Activated T-helper 17 cell treated with anti-CD3 and anti-CD28 coated beads, Interleukin-2, amount 50 U/mL, for 72 hours (primary cell): ENCODE measurements around the gene EEIG1. TPM values are rescaled to one million over a fixed set of nuclear protein-coding genes. Genes with fewer than 3 reads are reported as not detected.

Source experiments
- ATAC-seq: fragments of 150-1000 bp; cut with Tn5 transposase; replicated peaks from 2 replicates; pipeline ENCODE4 v1.10.0; 2021; ENCODE audit warnings: mild to moderate bottlenecking, moderate library complexity
- H3K27ac Mint-ChIP-seq: one replicate; pipeline ENCODE4 v1.8.0; 2022; ENCODE audit warnings: mixed read lengths
- H3K27me3 Mint-ChIP-seq: one replicate; pipeline ENCODE4 v1.8.0; 2022; ENCODE audit warnings: mixed read lengths
- H3K36me3 Mint-ChIP-seq: one replicate; pipeline ENCODE4 v1.8.0; 2022; ENCODE audit warnings: low read depth, mild to moderate bottlenecking, mixed read lengths
- H3K4me1 Mint-ChIP-seq: one replicate; pipeline ENCODE4 v1.8.0; 2022; ENCODE audit warnings: mixed read lengths
- H3K4me3 Mint-ChIP-seq: one replicate; pipeline ENCODE4 v1.8.0; 2022; ENCODE audit warnings: mild to moderate bottlenecking, mixed read lengths
- H3K9me3 Mint-ChIP-seq: one replicate; pipeline ENCODE4 v1.8.0; 2022; ENCODE audit warnings: mixed read lengths
- total RNA-seq, 2 donors: library from RNA; stranded (reverse); gene quantifications; one replicate each; pipeline ENCODE4 v1.2.3, GENCODE V29; 2022

Gene EEIG1
- total RNA-seq, 2 donors from 2014 or later: 29.6 to 37.8 TPM

GRCh38 chr9:127974001-127974768 is 6.6 kb downstream of the EEIG1 start:
- peaks cover 64% of the 10 kb centered on the region for H3K4me1 Mint-ChIP-seq
- ATAC-seq: no peak
- H3K36me3 Mint-ChIP-seq: peaks cover 13% of the 10 kb centered on the region
- no peaks in the 10 kb centered on the region for H3K27me3 Mint-ChIP-seq
- peak overlapping the region; percentile 90 for H3K27ac Mint-ChIP-seq
- no peaks in the 10 kb centered on the region for H3K9me3 Mint-ChIP-seq
- peak overlapping the region; percentile 96 for H3K4me3 Mint-ChIP-seq

- Mint-ChIP-seq H3K4me1 (peaks cover 67% of the 10 kb centered on the region), H3K27me3 (no peaks in the 10 kb centered on the region), H3K27ac (peak overlapping the region; percentile 90), H3K4me3 (peak overlapping the region; percentile 96), H3K9me3 (no peaks in the 10 kb centered on the region), H3K36me3 (peaks cover 8% of the 10 kb centered on the region)
- ATAC-seq: no peak
Observed at GRCh38 chr9:127973169-127974000, 7.4 kb downstream of the EEIG1 start.

- ATAC-seq: no peak
- no peaks in the 10 kb centered on the region for H3K9me3 Mint-ChIP-seq
- peaks cover 77% of the 10 kb centered on the region for H3K4me1 Mint-ChIP-seq
- peaks cover 8% of the 10 kb centered on the region for H3K36me3 Mint-ChIP-seq
- no peaks in the 10 kb centered on the region for H3K27me3 Mint-ChIP-seq
- peak overlapping the region; percentile 90 for H3K27ac Mint-ChIP-seq
- peak overlapping the region; percentile 96 for H3K4me3 Mint-ChIP-seq
Observed at GRCh38 chr9:127972236-127972871, 8.4 kb downstream of the EEIG1 start.

GRCh38 chr9:127971357-127972235 is 9.2 kb downstream of the EEIG1 start:
- H3K4me3 Mint-ChIP-seq: peak overlapping the region; percentile 96
- H3K27ac Mint-ChIP-seq: peak overlapping the region; percentile 90
- H3K9me3 Mint-ChIP-seq: no peaks in the 10 kb centered on the region
- ATAC-seq: peak; percentile 20
- no peaks in the 10 kb centered on the region for H3K27me3 Mint-ChIP-seq
- H3K4me1 Mint-ChIP-seq: peaks cover 82% of the 10 kb centered on the region
- peaks cover 8% of the 10 kb centered on the region for H3K36me3 Mint-ChIP-seq

GRCh38 chr9:127970401-127971313 is 10.1 kb downstream of the EEIG1 start:
- Mint-ChIP-seq H3K9me3 (no peaks in the 10 kb centered on the region), H3K4me1 (peaks cover 73% of the 10 kb centered on the region), H3K4me3 (peak overlapping the region; percentile 96), H3K36me3 (peaks cover 8% of the 10 kb centered on the region), H3K27me3 (no peaks in the 10 kb centered on the region), H3K27ac (peak overlapping the region; percentile 90)
- ATAC-seq: peak; percentile 90

GRCh38 chr9:127968700-127969383 is 11.9 kb downstream of the EEIG1 start:
- ATAC-seq: no peak
- peak overlapping the region; percentile 90 for H3K27ac Mint-ChIP-seq
- H3K4me1 Mint-ChIP-seq: peaks cover 64% of the 10 kb centered on the region
- H3K36me3 Mint-ChIP-seq: peaks cover 8% of the 10 kb centered on the region
- peak overlapping the region; percentile 96 for H3K4me3 Mint-ChIP-seq
- H3K9me3 Mint-ChIP-seq: no peaks in the 10 kb centered on the region
- H3K27me3 Mint-ChIP-seq: no peaks in the 10 kb centered on the region

- Mint-ChIP-seq H3K4me3 (peak overlapping the region; percentile 96), H3K27me3 (no peaks in the 10 kb centered on the region), H3K9me3 (no peaks in the 10 kb centered on the region), H3K27ac (peak overlapping the region; percentile 90), H3K36me3 (peaks cover 8% of the 10 kb centered on the region), H3K4me1 (peaks cover 64% of the 10 kb centered on the region)
- peak; percentile 34 for ATAC-seq
Observed at GRCh38 chr9:127968042-127968441, 12.7 kb downstream of the EEIG1 start.

GRCh38 chr9:127967151-127967809 is 13.5 kb downstream of the EEIG1 start:
- ATAC-seq: no peak
- H3K27me3 Mint-ChIP-seq: no peaks in the 10 kb centered on the region
- H3K27ac Mint-ChIP-seq: peak overlapping the region; percentile 90
- peak overlapping the region; percentile 96 for H3K4me3 Mint-ChIP-seq
- no peaks in the 10 kb centered on the region for H3K9me3 Mint-ChIP-seq
- H3K4me1 Mint-ChIP-seq: peaks cover 60% of the 10 kb centered on the region
- peaks cover 10% of the 10 kb centered on the region for H3K36me3 Mint-ChIP-seq

- Mint-ChIP-seq H3K4me3 (peak overlapping the region; percentile 96), H3K27me3 (no peaks in the 10 kb centered on the region), H3K27ac (peak overlapping the region; percentile 90), H3K9me3 (no peaks in the 10 kb centered on the region), H3K36me3 (peaks cover 12% of the 10 kb centered on the region), H3K4me1 (peaks cover 58% of the 10 kb centered on the region)
- no peak for ATAC-seq
Observed at GRCh38 chr9:127966416-127967150, 14.2 kb downstream of the EEIG1 start.

GRCh38 chr9:127965953-127966352 is 14.8 kb downstream of the EEIG1 start:
- Mint-ChIP-seq H3K9me3 (no peaks in the 10 kb centered on the region), H3K36me3 (peaks cover 12% of the 10 kb centered on the region), H3K4me1 (peaks cover 58% of the 10 kb centered on the region), H3K27me3 (no peaks in the 10 kb centered on the region), H3K4me3 (peak overlapping the region; percentile 96), H3K27ac (peak overlapping the region; percentile 88)
- ATAC-seq: no peak

- Mint-ChIP-seq H3K36me3 (peaks cover 5% of the 10 kb centered on the region), H3K4me3 (peak overlapping the region; percentile 96), H3K4me1 (peaks cover 54% of the 10 kb centered on the region), H3K9me3 (no peaks in the 10 kb centered on the region), H3K27me3 (no peaks in the 10 kb centered on the region), H3K27ac (peak overlapping the region; percentile 86)
- ATAC-seq: no peak
Observed at GRCh38 chr9:127963359-127964064, 17.3 kb downstream of the EEIG1 start.
